Kidney epithelial cell (primary cell): ENCODE results near the gene AURKAIP1. TPM values are rescaled to one million over a fixed set of nuclear protein-coding genes. Genes with fewer than 3 reads are reported as not detected.

Experiments used
- DNase-seq: peaks from one replicate; pipeline ENCODE4 v3.0.0-alpha.2; 2010; ENCODE audit warnings: low read depth
- H3K27me3 ChIP-seq: 2 replicates; pipeline ENCODE4 v1.6.0; 2011; ENCODE audit warnings: low read length; ENCODE audit not compliant: control insufficient read depth, insufficient read depth
- H3K36me3 ChIP-seq: 2 replicates; pipeline ENCODE4 v1.5.1; 2011; ENCODE audit warnings: low read length; ENCODE audit not compliant: control insufficient read depth, insufficient read depth
- H3K4me3 ChIP-seq: 2 replicates; pipeline ENCODE4 v1.5.1; 2011; ENCODE audit warnings: low read depth, mild to moderate bottlenecking, control low read depth, low read length
- CTCF ChIP-seq: IDR thresholded peaks from 2 replicates; pipeline ENCODE4 v1.5.1; 2011; ENCODE audit warnings: mild to moderate bottlenecking, moderate library complexity, low read length, control low read depth, inconsistent platforms; ENCODE audit not compliant: insufficient read depth, poor library complexity, severe bottlenecking
- total RNA-seq: library from RNA; depleted of rRNA; stranded (reverse); fragments of >200 nt; gene quantifications from 2 replicates; pipeline ENCODE4 v1.2.3, GENCODE V29; 2015

Gene AURKAIP1
- total RNA-seq, 1 donor from 2014 or later = 201 TPM

- Histone ChIP-seq H3K4me3 (no peak overlapping the region), H3K36me3 (peaks cover 1% of the 10 kb centered on the region), H3K27me3 (peaks cover 15% of the 10 kb centered on the region)
- no peak for DNase-seq
- TF ChIP-seq CTCF = no peak
These were observed 23.2 kb downstream of the AURKAIP1 start for GRCh38 chr1:1351511-1352427.

GRCh38 chr1:1349256-1350012 is 25.6 kb downstream of the AURKAIP1 start, which contains the start of gene DVL1:
DVL1 (minus strand) TSS chr1:1349418; CDS start chr1:1349065, 353 bp downstream.
- DNase-seq = no peak
- Histone ChIP-seq H3K36me3 (peaks cover under 1% of the 10 kb centered on the region), H3K4me3 (peak within 1 kb of the TSS; percentile 86), H3K27me3 (peaks cover 10% of the 10 kb centered on the region)
- peak; percentile 56 for TF ChIP-seq CTCF

- DNase-seq = no peak
- H3K36me3 ChIP-seq = no peaks in the 10 kb centered on the region
- peaks cover 2% of the 10 kb centered on the region for H3K27me3 ChIP-seq
- H3K4me3 ChIP-seq = peak overlapping the region; percentile 86
- no peak for TF ChIP-seq CTCF
These were observed 26.4 kb downstream of the AURKAIP1 start for GRCh38 chr1:1348420-1349255.

- no peak for TF ChIP-seq CTCF
- Histone ChIP-seq H3K27me3 (no peaks in the 10 kb centered on the region), H3K36me3 (no peaks in the 10 kb centered on the region), H3K4me3 (peak overlapping the region; percentile 86)
- no peak for DNase-seq
These were observed 27.2 kb downstream of the AURKAIP1 start for GRCh38 chr1:1347663-1348419.

GRCh38 chr1:1347026-1347595 is 27.9 kb downstream of the AURKAIP1 start:
- no peak for DNase-seq
- H3K27me3 ChIP-seq = no peaks in the 10 kb centered on the region
- peak overlapping the region; percentile 86 for H3K4me3 ChIP-seq
- no peak for TF ChIP-seq CTCF
- no peaks in the 10 kb centered on the region for H3K36me3 ChIP-seq
